Progenitor cell of endocrine pancreas (in vitro differentiated cells): ENCODE measurements around the gene ANKRD63. TPM values are rescaled to one million over a fixed set of nuclear protein-coding genes. Genes with fewer than 3 reads are reported as not detected.

ENCODE experiments used
- DNase-seq: peaks from one replicate; pipeline ENCODE4 v3.0.0; 2021; ENCODE audit warnings: low spot score; ENCODE audit not compliant: unreplicated experiment
- H3K27ac Mint-ChIP-seq: 2 replicates; pipeline ENCODE4 v1.8.0; 2021; ENCODE audit warnings: mild to moderate bottlenecking, moderate library complexity, mixed read lengths
- H3K27me3 Mint-ChIP-seq: 2 replicates; pipeline ENCODE4 v1.8.0; 2021; ENCODE audit warnings: mixed read lengths
- H3K36me3 Mint-ChIP-seq: 2 replicates; pipeline ENCODE4 v1.8.0; 2022; ENCODE audit warnings: mixed read lengths; ENCODE audit not compliant: insufficient read depth
- H3K4me1 Mint-ChIP-seq: 2 replicates; pipeline ENCODE4 v1.8.0; 2021; ENCODE audit warnings: low read depth, mixed read lengths
- H3K4me3 Mint-ChIP-seq: 2 replicates; pipeline ENCODE4 v1.8.0; 2021; ENCODE audit warnings: low read depth, mild to moderate bottlenecking, moderate library complexity, mixed read lengths
- H3K9me3 Mint-ChIP-seq: 2 replicates; pipeline ENCODE4 v1.8.0; 2021; ENCODE audit warnings: low read depth, mixed read lengths
- CTCF ChIP-seq: fragments of 200-600 bp; sonication (generic); IDR thresholded peaks from one replicate; pipeline ENCODE4 v1.5.0; 2021; ENCODE audit warnings: antibody characterized with exemption, mild to moderate bottlenecking; ENCODE audit not compliant: unreplicated experiment
- long read RNA-seq: library from polyadenylated mRNA; unstranded; transcript quantifications from one replicate; pipeline ENCODE4 v2.0.0, GENCODE V29; 2020
- total RNA-seq: library from RNA; stranded (reverse); gene quantifications from 2 replicates; pipeline ENCODE4 v1.2.1, GENCODE V29; 2021

ANKRD63 gene
- not detected in 2 replicates for total RNA-seq
- long read RNA-seq: 0 reads

GRCh38 chr15:40282869-40283614 lies at the start of gene ANKRD63:
TSS of gene ANKRD63 (minus strand) at chr15:40283064. CDS start at chr15:40282586, 478 bp downstream.
- Mint-ChIP-seq H3K27me3 (peaks cover 74% of the 10 kb centered on the region), H3K27ac (no peak within 1 kb of the TSS), H3K4me3 (peak within 1 kb of the TSS; percentile 44), H3K4me1 (peaks cover 12% of the 10 kb centered on the region), H3K36me3 (no peaks in the 10 kb centered on the region), H3K9me3 (no peaks in the 10 kb centered on the region)
- TF ChIP-seq CTCF: no peak
- no peak for DNase-seq

GRCh38 chr15:40332113-40332781 lies 49.4 kb upstream of the ANKRD63 start:
- Mint-ChIP-seq H3K27me3 (peaks cover 43% of the 10 kb centered on the region), H3K4me3 (no peak overlapping the region), H3K27ac (no peak overlapping the region), H3K9me3 (no peaks in the 10 kb centered on the region), H3K36me3 (peaks cover 2% of the 10 kb centered on the region), H3K4me1 (peaks cover 1% of the 10 kb centered on the region)
- DNase-seq: no peak
- TF ChIP-seq CTCF: no peak

- peaks cover 2% of the 10 kb centered on the region for H3K36me3 Mint-ChIP-seq
- H3K27me3 Mint-ChIP-seq: peaks cover 46% of the 10 kb centered on the region
- H3K4me1 Mint-ChIP-seq: peaks cover 1% of the 10 kb centered on the region
- no peak for TF ChIP-seq CTCF
- no peaks in the 10 kb centered on the region for H3K9me3 Mint-ChIP-seq
- H3K27ac Mint-ChIP-seq: no peak overlapping the region
- no peak for DNase-seq
- no peak overlapping the region for H3K4me3 Mint-ChIP-seq
Observed at GRCh38 chr15:40331637-40332036, 48.8 kb upstream of the ANKRD63 start.

- H3K4me3 Mint-ChIP-seq: no peak overlapping the region
- H3K36me3 Mint-ChIP-seq: peaks cover 2% of the 10 kb centered on the region
- peaks cover 1% of the 10 kb centered on the region for H3K4me1 Mint-ChIP-seq
- H3K27ac Mint-ChIP-seq: no peak overlapping the region
- peaks cover 51% of the 10 kb centered on the region for H3K27me3 Mint-ChIP-seq
- no peak for TF ChIP-seq CTCF
- DNase-seq: no peak
- H3K9me3 Mint-ChIP-seq: no peaks in the 10 kb centered on the region
Observed at GRCh38 chr15:40331026-40331425, 48.2 kb upstream of the ANKRD63 start.

GRCh38 chr15:40330368-40330836 lies 47.5 kb upstream of the ANKRD63 start:
- Mint-ChIP-seq H3K27ac (no peak overlapping the region), H3K9me3 (no peaks in the 10 kb centered on the region), H3K36me3 (peaks cover 4% of the 10 kb centered on the region), H3K4me3 (no peak overlapping the region), H3K27me3 (peaks cover 53% of the 10 kb centered on the region), H3K4me1 (peaks cover 1% of the 10 kb centered on the region)
- no peak for DNase-seq
- no peak for TF ChIP-seq CTCF
